ENCODE data around the gene NEK10. TPM values are rescaled to one million over a fixed set of nuclear protein-coding genes. Genes with fewer than 3 reads are reported as not detected.

The NEK10 gene
- total and polyA plus RNA-seq, 2 donors (not counting 3 experiments of a cell fraction or from before 2014, with no cell fraction given), result 0.32 to 5.0 TPM

GRCh38 chr3:27185231-27185989 lies 183.8 kb downstream of the NEK10 start:
- DNase-seq (ENCODE audit: low read depth, low spot score) (no peak), FAIRE-seq (no peak)
- H4K20me1 ChIP-seq (replicated peaks; ENCODE audit: control insufficient read depth, extremely low read depth, insufficient read depth, low read length), result no peaks in the 10 kb centered on the region
- H3K79me2 ChIP-seq (ENCODE audit: control insufficient read depth, insufficient read depth, low read length), result no peaks in the 10 kb centered on the region
- no TSS peak for BruUV-seq (replicated peaks)
- no peaks in the 10 kb centered on the region for H3K36me3 ChIP-seq (ENCODE audit: control insufficient read depth in 2 of 2, extremely low read depth in 1 of 2, insufficient read depth in 2 of 2, low read length in 2 of 2)
- CTCF ChIA-PET, result interaction anchor here (1.2 kb wide), 1 partner anchor 68 kb away, joined by 4 read pairs; no protein-coding TSS in a partner anchor
- no peaks in the 10 kb centered on the region for H3K4me1 ChIP-seq (ENCODE audit: control insufficient read depth, extremely low read depth, insufficient read depth, low read length)
- no peaks in the 10 kb centered on the region for H3K27me3 ChIP-seq (ENCODE audit: control insufficient read depth in 2 of 2, insufficient read depth in 2 of 2, low read length in 2 of 2)
- dilution Hi-C loops (cut with MboI; ENCODE audit: extremely low pct_ligation_motif_present, low sequenced_read_pairs) (no loop called here), intact Hi-C loops (cut with micrococcal nuclease) (no loop called here)
- no peak overlapping the region for H3K9ac ChIP-seq (replicated peaks; ENCODE audit: extremely low read depth, insufficient read depth, low read length)
- POLR2A ChIA-PET, result no interaction called here
- no peak overlapping the region for H2AFZ ChIP-seq (ENCODE audit: low read depth, low read length)
- no peak overlapping the region for H3K4me3 ChIP-seq (replicated peaks in 1 of 3; ENCODE audit: insufficient read depth in 1 of 3, low read depth in 1 of 3, low read length in 3 of 3)
- no peaks in the 10 kb centered on the region for H3K9me3 ChIP-seq (replicated peaks; ENCODE audit: control insufficient read depth, insufficient read depth, low read length)
- H3K27ac ChIP-seq (ENCODE audit: insufficient read depth, low read depth, low read length), result no peak overlapping the region
- no peak for TF ChIP-seq MYC (IDR thresholded peaks at IDR 0.05; ENCODE audit: low read depth, low read length)
- TF ChIP-seq FOS (IDR thresholded peaks at IDR 0.05; ENCODE audit: borderline replicate concordance, insufficient read depth, low read length), result no peak
- no peak for TF ChIP-seq POLR2A (IDR thresholded peaks at IDR 0.05; ENCODE audit: low read depth, low read length)
- no peak for TF ChIP-seq CTCF (IDR thresholded peaks at IDR 0.05; ENCODE audit: extremely low read depth in 1 of 2, insufficient read depth in 1 of 2, low read depth in 1 of 2, low read length in 2 of 2)
- TF ChIP-seq, protein P1, sequence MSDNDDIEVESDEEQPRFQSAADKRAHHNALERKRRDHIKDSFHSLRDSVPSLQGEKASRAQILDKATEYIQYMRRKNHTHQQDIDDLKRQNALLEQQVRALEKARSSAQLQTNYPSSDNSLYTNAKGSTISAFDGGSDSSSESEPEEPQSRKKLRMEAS (IDR thresholded peaks at IDR 0.05; ENCODE audit: insufficient read depth, insufficient read length), result no peak
- no peak for TF ChIP-seq GATA2 (IDR thresholded peaks at IDR 0.05; ENCODE audit: insufficient read depth, insufficient read length, low read depth, low read length)
- TF ChIP-seq POLR2AphosphoS5 (IDR thresholded peaks at IDR 0.05; ENCODE audit: insufficient read depth, low read depth, low read length), result no peak
- TF ChIP-seq EZH2 (IDR thresholded peaks at IDR 0.05; ENCODE audit: borderline replicate concordance, low read depth, low read length, severe bottlenecking), result no peak
- H3K9me1 ChIP-seq (replicated peaks; ENCODE audit: control insufficient read depth, extremely low read depth, insufficient read depth, low read length), result no peaks in the 10 kb centered on the region
- H3K4me2 ChIP-seq (ENCODE audit: insufficient read depth, low read length), result no peak overlapping the region
